Adipocyte (in vitro differentiated cells): ENCODE measurements around the gene PEX14.
A peak's percentile ranks its signal among the peaks of the same experiment; 100 is the strongest.

Experiments
- DNase-seq: peaks from one replicate; pipeline ENCODE4 v3.0.0-alpha.2; 2015; ENCODE audit warnings: low read depth
- H3K27me3 ChIP-seq: replicated peaks from 2 replicates; pipeline ENCODE4 v1.7.0; 2013; ENCODE audit warnings: mild to moderate bottlenecking, low read length, moderate library complexity; ENCODE audit not compliant: control insufficient read depth, insufficient read depth
- H3K36me3 ChIP-seq: 2 replicates; pipeline ENCODE4 v1.7.0; 2013; ENCODE audit warnings: low read length, mild to moderate bottlenecking, moderate library complexity; ENCODE audit not compliant: control insufficient read depth, insufficient read depth, severe bottlenecking
- H3K4me1 ChIP-seq: 2 replicates; pipeline ENCODE4 v1.7.0; 2013; ENCODE audit warnings: mild to moderate bottlenecking, low read length, moderate library complexity; ENCODE audit not compliant: control insufficient read depth, insufficient read depth
- H3K4me3 ChIP-seq: 2 replicates; pipeline ENCODE4 v1.7.0; 2013; ENCODE audit warnings: mild to moderate bottlenecking, low read length, moderate library complexity
- H3K9ac ChIP-seq: 2 replicates; pipeline ENCODE4 v1.7.0; 2013; ENCODE audit warnings: mild to moderate bottlenecking, low read length, moderate library complexity
- H3K9me3 ChIP-seq: 2 replicates; pipeline ENCODE4 v1.7.0; 2013; ENCODE audit warnings: mild to moderate bottlenecking, low read length, moderate library complexity; ENCODE audit not compliant: control insufficient read depth

The PEX14 gene

GRCh38 chr1:10659646-10660540 lies 185.1 kb downstream of the PEX14 start:
- DNase-seq, result no peak
- no peaks in the 10 kb centered on the region for H3K36me3 ChIP-seq
- no peaks in the 10 kb centered on the region for H3K9me3 ChIP-seq
- no peak overlapping the region for H3K9ac ChIP-seq
- H3K4me1 ChIP-seq, result peaks cover 11% of the 10 kb centered on the region
- peaks cover 50% of the 10 kb centered on the region for H3K27me3 ChIP-seq
- H3K4me3 ChIP-seq, result no peak overlapping the region

GRCh38 chr1:10661453-10661852 lies 186.7 kb downstream of the PEX14 start:
- Histone ChIP-seq H3K4me3 (no peak overlapping the region), H3K27me3 (peaks cover 49% of the 10 kb centered on the region), H3K9me3 (no peaks in the 10 kb centered on the region), H3K9ac (no peak overlapping the region), H3K4me1 (peaks cover 11% of the 10 kb centered on the region), H3K36me3 (no peaks in the 10 kb centered on the region)
- no peak for DNase-seq

GRCh38 chr1:10662090-10662688 lies 187.4 kb downstream of the PEX14 start:
- no peaks in the 10 kb centered on the region for H3K36me3 ChIP-seq
- H3K9ac ChIP-seq, result no peak overlapping the region
- H3K4me3 ChIP-seq, result no peak overlapping the region
- no peaks in the 10 kb centered on the region for H3K9me3 ChIP-seq
- no peak for DNase-seq
- H3K27me3 ChIP-seq, result peaks cover 56% of the 10 kb centered on the region
- peaks cover 11% of the 10 kb centered on the region for H3K4me1 ChIP-seq

- Histone ChIP-seq H3K9ac (peak overlapping the region; percentile 63), H3K4me3 (no peak overlapping the region), H3K27me3 (peaks cover 55% of the 10 kb centered on the region), H3K4me1 (peaks cover 11% of the 10 kb centered on the region), H3K36me3 (no peaks in the 10 kb centered on the region), H3K9me3 (no peaks in the 10 kb centered on the region)
- DNase-seq, result no peak
Measured at GRCh38 chr1:10662824-10663677, 188.3 kb downstream of the PEX14 start.

GRCh38 chr1:10663678-10664035 lies 188.9 kb downstream of the PEX14 start:
- DNase-seq, result peak; percentile 71
- peaks cover 11% of the 10 kb centered on the region for H3K4me1 ChIP-seq
- H3K9me3 ChIP-seq, result no peaks in the 10 kb centered on the region
- H3K4me3 ChIP-seq, result no peak overlapping the region
- H3K27me3 ChIP-seq, result peaks cover 49% of the 10 kb centered on the region
- no peaks in the 10 kb centered on the region for H3K36me3 ChIP-seq
- peak overlapping the region; percentile 63 for H3K9ac ChIP-seq

- no peak overlapping the region for H3K4me3 ChIP-seq
- no peak overlapping the region for H3K9ac ChIP-seq
- H3K9me3 ChIP-seq, result no peaks in the 10 kb centered on the region
- peaks cover 11% of the 10 kb centered on the region for H3K4me1 ChIP-seq
- DNase-seq, result no peak
- H3K36me3 ChIP-seq, result no peaks in the 10 kb centered on the region
- peaks cover 43% of the 10 kb centered on the region for H3K27me3 ChIP-seq
Measured at GRCh38 chr1:10664251-10664650, 189.5 kb downstream of the PEX14 start.

GRCh38 chr1:10665226-10665625 lies 190.5 kb downstream of the PEX14 start:
- H3K27me3 ChIP-seq, result peaks cover 40% of the 10 kb centered on the region
- no peak overlapping the region for H3K4me3 ChIP-seq
- peaks cover 11% of the 10 kb centered on the region for H3K4me1 ChIP-seq
- DNase-seq, result no peak
- no peaks in the 10 kb centered on the region for H3K9me3 ChIP-seq
- no peaks in the 10 kb centered on the region for H3K36me3 ChIP-seq
- H3K9ac ChIP-seq, result no peak overlapping the region

- H3K9ac ChIP-seq, result no peak overlapping the region
- no peak overlapping the region for H3K4me3 ChIP-seq
- H3K4me1 ChIP-seq, result peaks cover 11% of the 10 kb centered on the region
- H3K9me3 ChIP-seq, result no peaks in the 10 kb centered on the region
- no peak for DNase-seq
- H3K27me3 ChIP-seq, result peaks cover 46% of the 10 kb centered on the region
- H3K36me3 ChIP-seq, result no peaks in the 10 kb centered on the region
Measured at GRCh38 chr1:10665930-10666850, 191.4 kb downstream of the PEX14 start.

- no peak for DNase-seq
- Histone ChIP-seq H3K9me3 (no peaks in the 10 kb centered on the region), H3K36me3 (no peaks in the 10 kb centered on the region), H3K4me3 (no peak overlapping the region), H3K27me3 (peaks cover 50% of the 10 kb centered on the region), H3K9ac (no peak overlapping the region), H3K4me1 (peaks cover 10% of the 10 kb centered on the region)
Measured at GRCh38 chr1:10667861-10668761, 193.4 kb downstream of the PEX14 start.

GRCh38 chr1:10669570-10669969 lies 194.8 kb downstream of the PEX14 start:
- Histone ChIP-seq H3K4me1 (no peaks in the 10 kb centered on the region), H3K4me3 (no peak overlapping the region), H3K9me3 (no peaks in the 10 kb centered on the region), H3K27me3 (peaks cover 59% of the 10 kb centered on the region), H3K36me3 (no peaks in the 10 kb centered on the region), H3K9ac (no peak overlapping the region)
- no peak for DNase-seq
